Body of pancreas (tissue), 4 donors: Measurements from ENCODE around the gene CD300E. TPM values are rescaled to one million over a fixed set of nuclear protein-coding genes. Genes with fewer than 3 reads are reported as not detected.
A peak's percentile ranks its signal among the peaks of the same experiment; 100 is the strongest.

Experiments
- ATAC-seq: fragments of 150-250 bp; one replicate; pipeline ENCODE4 v1.9.1; 2016
- DNase-seq, 4 donors: peaks; one replicate each; pipeline ENCODE4 v3.0.0-alpha.2; 2019
- H3K27ac ChIP-seq, 4 donors: fragments of 200-600 bp; sonication (generic); 1 replicate in 3 of 4; 2 replicates in 1 of 4; pipeline versions ENCODE4 v1.5.1 to v1.6.1; 2016 to 2019; ENCODE audit warnings: mild to moderate bottlenecking in 1 of 4, mixed read lengths in 1 of 4, moderate library complexity in 1 of 4
- H3K27me3 ChIP-seq, 2 donors: fragments of 200-600 bp; sonication (generic); one replicate each; pipeline ENCODE4 v1.6.0; 2016; ENCODE audit warnings: mild to moderate bottlenecking in 1 of 2
- H3K36me3 ChIP-seq, 2 donors: fragments of 200-600 bp; sonication (generic); replicated peaks in 1 of 2; 2 replicates each; pipeline ENCODE4 v1.5.1; 2016; ENCODE audit warnings: low read depth in 2 of 2; ENCODE audit not compliant: insufficient read depth in 1 of 2
- H3K4me1 ChIP-seq: fragments of 200-600 bp; sonication (generic); one replicate; pipeline ENCODE4 v1.6.0; 2016
- H3K4me3 ChIP-seq, 2 donors: fragments of 200-600 bp; sonication (generic); 1 replicate in 1 of 2; 2 replicates in 1 of 2; pipeline ENCODE4 v1.5.1; 2016 to 2019
- H3K9me3 ChIP-seq, 3 donors: fragments of 200-600 bp; sonication (generic); 1 replicate in 2 of 3; 2 replicates in 1 of 3; pipeline ENCODE4 v1.5.1; 2016
- POLR2A ChIP-seq, 3 donors: fragments of 450-650 bp; IDR thresholded peaks; one replicate each; pipeline ENCODE4 v1.6.1; 2016; ENCODE audit warnings: antibody characterized with exemption in 3 of 3, mild to moderate bottlenecking in 2 of 3
- WGBS, 2 donors: methylation state at CpG; one replicate each; pipeline ENCODE4 v1.1.5; 2017; 5-methylcytosine and 5-hydroxymethylcytosine counted together
- intact Hi-C: fragments of 100-400 bp; cut with DNase I; formaldehyde crosslinking; loops from one replicate; pipeline ENCODE4 v1.15.1; 2023
- total RNA-seq, 2 donors: library from RNA; depleted of rRNA; stranded (reverse); fragments of >200 nt; gene quantifications; one replicate each; pipeline ENCODE4 v1.1.0, GENCODE V29; 2016
- TF ChIP-seq, protein P1 (sequence below), 7 experiments: fragments of 450-650 bp in 4 of 7; fragments of 200-600 bp in 3 of 7; sonication (generic) in 3 of 7; IDR thresholded peaks; one replicate each; pipeline ENCODE4 v1.5.1; 2016 to 2019; ENCODE audit warnings: antibody characterized with exemption in 7 of 7

The CD300E gene
- total RNA-seq, 2 donors from 2014 or later: not detected

DNA sequence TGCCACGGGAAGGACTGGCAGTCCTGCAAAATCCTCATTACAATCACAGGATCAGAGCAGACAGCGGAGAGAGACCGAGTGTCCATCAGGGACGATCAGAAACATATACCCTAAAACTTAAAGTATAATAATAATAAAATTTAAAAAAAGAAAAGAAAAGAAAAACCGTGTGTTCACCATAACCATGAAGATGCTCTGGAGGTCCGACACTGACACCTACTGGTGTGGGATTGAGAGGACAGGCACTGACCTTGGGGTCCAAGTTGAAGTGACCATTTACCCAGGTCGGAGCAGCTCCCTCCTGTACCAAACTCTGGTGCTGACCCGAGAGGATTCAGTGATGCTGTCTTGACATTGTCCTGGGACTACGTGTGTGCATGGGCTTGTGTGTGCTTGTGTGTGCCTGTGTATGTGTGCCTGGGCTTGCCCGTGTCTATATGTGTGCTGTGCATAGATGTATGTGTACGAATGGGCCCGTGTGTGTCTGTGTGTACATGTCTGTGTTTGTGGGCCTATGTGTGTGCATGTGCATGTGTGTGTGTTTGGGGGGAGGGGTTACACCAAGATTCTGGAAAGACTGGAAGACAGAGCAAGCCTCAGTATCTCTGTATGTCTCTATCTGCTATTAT is 21.5 kb downstream of the CD300E start:
- DNase-seq (peak in 3 of 4 donors; percentile 19 to 45 (median 26)), ATAC-seq (no peak)
- Histone ChIP-seq H3K4me1 (no peaks in the 10 kb centered on the region), H3K36me3 (no peaks in the 10 kb centered on the region), H3K4me3 (no peak overlapping the region), H3K27ac (no peak overlapping the region), H3K27me3 (peaks cover 0 to 7% of the 10 kb centered on the region in 2 donors), H3K9me3 (no peaks in the 10 kb centered on the region)
- WGBS, 2 donors: 26 to 33% methylated on average over 11 to 12 of the region's 12 CpGs
- TF ChIP-seq, protein P1, sequence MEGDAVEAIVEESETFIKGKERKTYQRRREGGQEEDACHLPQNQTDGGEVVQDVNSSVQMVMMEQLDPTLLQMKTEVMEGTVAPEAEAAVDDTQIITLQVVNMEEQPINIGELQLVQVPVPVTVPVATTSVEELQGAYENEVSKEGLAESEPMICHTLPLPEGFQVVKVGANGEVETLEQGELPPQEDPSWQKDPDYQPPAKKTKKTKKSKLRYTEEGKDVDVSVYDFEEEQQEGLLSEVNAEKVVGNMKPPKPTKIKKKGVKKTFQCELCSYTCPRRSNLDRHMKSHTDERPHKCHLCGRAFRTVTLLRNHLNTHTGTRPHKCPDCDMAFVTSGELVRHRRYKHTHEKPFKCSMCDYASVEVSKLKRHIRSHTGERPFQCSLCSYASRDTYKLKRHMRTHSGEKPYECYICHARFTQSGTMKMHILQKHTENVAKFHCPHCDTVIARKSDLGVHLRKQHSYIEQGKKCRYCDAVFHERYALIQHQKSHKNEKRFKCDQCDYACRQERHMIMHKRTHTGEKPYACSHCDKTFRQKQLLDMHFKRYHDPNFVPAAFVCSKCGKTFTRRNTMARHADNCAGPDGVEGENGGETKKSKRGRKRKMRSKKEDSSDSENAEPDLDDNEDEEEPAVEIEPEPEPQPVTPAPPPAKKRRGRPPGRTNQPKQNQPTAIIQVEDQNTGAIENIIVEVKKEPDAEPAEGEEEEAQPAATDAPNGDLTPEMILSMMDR (IDR thresholded peaks at IDR 0.05): peak in 6 of 7 experiments; percentile 25 to 60 (median 40)
- no peak for TF ChIP-seq POLR2A (IDR thresholded peaks at IDR 0.05)
- intact Hi-C loops: no loop called here

DNA sequence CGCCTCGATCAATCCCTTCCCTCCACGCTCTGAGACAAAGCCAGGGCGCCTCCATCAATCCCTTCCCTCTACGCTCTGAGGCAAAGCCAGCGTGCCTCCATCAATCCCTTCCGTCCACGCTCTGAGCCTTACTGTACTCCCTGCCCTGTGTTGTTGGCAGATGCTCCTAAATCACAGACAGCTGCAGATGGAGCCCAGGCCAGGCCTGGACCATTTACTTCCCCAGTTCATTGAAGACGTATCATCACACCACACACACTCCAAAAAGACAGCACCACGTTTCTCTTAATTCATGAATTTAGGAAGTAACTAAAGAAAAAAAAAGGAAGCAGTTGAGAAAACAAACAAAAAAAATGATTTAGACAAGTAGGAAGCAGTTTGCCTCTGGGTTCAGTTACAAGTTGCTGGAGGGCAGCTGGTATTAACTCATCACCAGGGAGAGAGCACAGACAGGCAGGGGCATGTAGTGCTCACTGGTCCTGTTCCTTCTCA is 24.0 kb downstream of the CD300E start:
- no peaks in the 10 kb centered on the region for H3K36me3 ChIP-seq
- H3K27me3 ChIP-seq: peaks cover 0 to 7% of the 10 kb centered on the region in 2 donors
- WGBS, 2 donors: 30 to 44% methylated on average over 9 to 10 of the region's 10 CpGs

DNA sequence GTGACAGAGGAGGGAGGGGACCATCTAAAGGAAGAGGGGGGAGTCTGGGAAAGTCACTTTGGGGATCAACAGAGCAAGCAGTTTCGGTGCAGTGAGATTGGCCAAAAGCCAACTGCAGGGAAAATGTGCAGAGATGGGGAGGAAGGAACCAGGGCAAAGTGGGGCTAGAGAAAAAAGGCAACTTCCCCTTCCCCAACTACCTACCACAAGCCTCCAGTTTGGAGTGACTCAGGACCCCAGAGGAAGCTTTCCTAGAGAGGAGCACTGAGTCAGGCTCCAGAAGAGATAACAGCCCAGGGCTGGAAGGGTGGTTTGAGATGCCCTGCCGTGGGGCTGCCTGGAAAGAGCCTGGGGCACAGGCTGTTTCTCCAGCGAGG is 24.5 kb downstream of the CD300E start:
- Histone ChIP-seq H3K27ac (no peak overlapping the region), H3K9me3 (no peaks in the 10 kb centered on the region), H3K36me3 (no peaks in the 10 kb centered on the region), H3K27me3 (peaks cover 0 to 7% of the 10 kb centered on the region in 2 donors), H3K4me1 (no peaks in the 10 kb centered on the region), H3K4me3 (no peak overlapping the region)
- TF ChIP-seq POLR2A (IDR thresholded peaks at IDR 0.05): no peak
- TF ChIP-seq, protein P1 (IDR thresholded peaks at IDR 0.05): no peak
- ATAC-seq (no peak), DNase-seq (peak in 1 of 4 donors; percentile 16)
- 4 to 8% methylated on average over 1 to 3 of the region's 3 CpGs for WGBS, 2 donors
- intact Hi-C loops: no loop called here

More for the DNA sequence above, 24.0 kb downstream of the CD300E start:
- peak in 1 of 4 donors; percentile 46 for DNase-seq
- TF ChIP-seq, protein P1 (IDR thresholded peaks at IDR 0.05): no peak
- no peak for TF ChIP-seq POLR2A (IDR thresholded peaks at IDR 0.05)
- H3K4me3 ChIP-seq: no peak overlapping the region
- intact Hi-C loops: no loop called here
- H3K9me3 ChIP-seq: no peaks in the 10 kb centered on the region
- H3K4me1 ChIP-seq: no peaks in the 10 kb centered on the region
- no peak for ATAC-seq
- H3K27ac ChIP-seq: no peak overlapping the region

DNA sequence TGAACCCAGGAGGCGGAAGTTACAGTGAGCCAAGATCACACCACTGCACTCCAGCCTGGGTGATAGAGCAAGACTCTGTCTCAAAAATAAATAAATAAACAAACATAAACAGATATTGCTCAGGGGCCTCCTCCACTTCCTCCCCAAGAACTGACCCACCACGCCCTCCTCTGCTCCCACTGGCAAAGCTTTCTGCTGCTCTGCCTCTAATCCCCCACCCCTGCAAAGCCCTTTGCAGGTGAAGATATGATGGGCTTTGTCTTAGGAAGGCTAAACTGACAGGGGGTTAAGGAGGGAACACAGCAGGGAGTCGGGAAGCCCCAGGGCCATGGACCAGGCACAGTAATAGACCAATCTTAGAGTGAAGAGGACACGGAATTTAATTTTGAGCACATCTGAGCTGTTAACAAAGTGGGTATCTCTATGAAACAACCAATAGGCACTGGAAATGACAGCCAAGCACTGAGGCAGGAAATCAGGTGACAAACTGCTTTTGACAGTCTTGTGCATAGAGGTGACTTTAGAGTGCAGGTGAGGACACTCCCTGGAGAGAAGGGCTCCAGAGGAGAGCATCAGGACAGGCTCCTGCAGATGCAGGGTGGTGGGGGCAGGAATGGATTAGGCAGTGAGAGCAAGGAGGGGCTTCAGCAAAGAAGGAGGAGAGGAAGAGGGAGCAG is 25.1 kb downstream of the CD300E start:
- intact Hi-C loops: no loop called here

More for the DNA sequence above, 25.1 kb downstream of the CD300E start:
- Histone ChIP-seq H3K4me3 (no peak overlapping the region), H3K27ac (no peak overlapping the region), H3K36me3 (no peaks in the 10 kb centered on the region), H3K27me3 (peaks cover 0 to 7% of the 10 kb centered on the region in 2 donors), H3K9me3 (no peaks in the 10 kb centered on the region), H3K4me1 (no peaks in the 10 kb centered on the region)
- DNase-seq (no peak), ATAC-seq (no peak)
- WGBS, 2 donors: 47% methylated on average over 4 of the region's 4 CpGs
- TF ChIP-seq, protein P1 (IDR thresholded peaks at IDR 0.05): no peak
- TF ChIP-seq POLR2A (IDR thresholded peaks at IDR 0.05): no peak
